Cardiac fibroblast (primary cell): ENCODE measurements around the gene TMEFF2.
"Not testable (repeated sequence)": the region's sequence is repeated elsewhere in the genome, so short reads cannot be mapped to it uniquely, and the experiment has no call there.

Source experiments
- DNase-seq, 2 donors: peaks; one replicate each; pipeline versions ENCODE4 v3.0.0 to v3.0.0-alpha.2; 2010; ENCODE audit warnings: low read depth in 2 of 2
- H3K4me3 ChIP-seq, 2 donors: replicated peaks in 1 of 2; 1 replicate in 1 of 2; 2 replicates in 1 of 2; pipeline ENCODE4 v1.5.1; 2011; ENCODE audit warnings: low read depth in 2 of 2, low read length in 2 of 2, mild to moderate bottlenecking in 2 of 2, moderate library complexity in 1 of 2
- TF ChIP-seq, protein P1 (sequence below): IDR thresholded peaks from one replicate; pipeline ENCODE4 v1.5.1; 2011; ENCODE audit warnings: low read depth, mild to moderate bottlenecking, low read length, inconsistent platforms

Gene TMEFF2

DNA sequence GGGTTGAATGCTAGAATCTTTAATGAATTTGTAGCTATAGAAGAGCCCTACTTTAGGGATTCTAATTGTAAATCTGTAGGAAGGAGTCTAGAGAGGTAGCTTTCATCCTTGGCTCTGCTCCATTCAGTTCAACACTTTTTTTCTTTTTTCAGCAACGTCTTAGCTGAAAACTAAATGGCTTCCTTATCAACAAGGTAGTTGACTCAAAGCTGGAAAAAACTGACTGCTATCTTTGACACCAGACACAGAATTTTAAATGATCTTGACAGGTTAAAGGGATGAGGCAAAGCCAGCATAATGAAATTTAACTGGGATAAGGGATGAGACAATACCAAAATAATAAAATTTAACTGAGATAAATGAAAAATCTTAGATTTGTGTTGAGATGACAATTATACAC, 54.9 kb downstream of the TMEFF2 start:
- TF ChIP-seq, protein P1, sequence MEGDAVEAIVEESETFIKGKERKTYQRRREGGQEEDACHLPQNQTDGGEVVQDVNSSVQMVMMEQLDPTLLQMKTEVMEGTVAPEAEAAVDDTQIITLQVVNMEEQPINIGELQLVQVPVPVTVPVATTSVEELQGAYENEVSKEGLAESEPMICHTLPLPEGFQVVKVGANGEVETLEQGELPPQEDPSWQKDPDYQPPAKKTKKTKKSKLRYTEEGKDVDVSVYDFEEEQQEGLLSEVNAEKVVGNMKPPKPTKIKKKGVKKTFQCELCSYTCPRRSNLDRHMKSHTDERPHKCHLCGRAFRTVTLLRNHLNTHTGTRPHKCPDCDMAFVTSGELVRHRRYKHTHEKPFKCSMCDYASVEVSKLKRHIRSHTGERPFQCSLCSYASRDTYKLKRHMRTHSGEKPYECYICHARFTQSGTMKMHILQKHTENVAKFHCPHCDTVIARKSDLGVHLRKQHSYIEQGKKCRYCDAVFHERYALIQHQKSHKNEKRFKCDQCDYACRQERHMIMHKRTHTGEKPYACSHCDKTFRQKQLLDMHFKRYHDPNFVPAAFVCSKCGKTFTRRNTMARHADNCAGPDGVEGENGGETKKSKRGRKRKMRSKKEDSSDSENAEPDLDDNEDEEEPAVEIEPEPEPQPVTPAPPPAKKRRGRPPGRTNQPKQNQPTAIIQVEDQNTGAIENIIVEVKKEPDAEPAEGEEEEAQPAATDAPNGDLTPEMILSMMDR: no peak
- no peak for DNase-seq
- no peak overlapping the region for H3K4me3 ChIP-seq

DNA sequence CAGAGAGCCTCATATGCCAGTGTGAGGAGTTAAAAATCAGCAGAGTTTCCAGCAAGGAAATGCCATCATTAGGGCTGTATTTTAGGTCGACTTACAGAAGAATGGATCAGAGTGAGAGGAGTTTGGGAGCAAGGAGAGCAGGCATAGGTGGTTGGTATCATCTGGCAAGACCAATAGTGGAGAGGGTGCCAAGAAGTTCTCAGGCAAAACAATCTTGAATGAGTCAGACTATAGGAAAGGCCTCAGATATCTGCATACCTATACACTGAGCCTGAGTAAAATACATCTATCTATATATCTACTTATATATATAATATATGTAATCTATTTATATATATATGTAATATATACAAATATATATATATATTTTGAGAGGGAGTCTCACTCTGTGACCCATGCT, 57.3 kb downstream of the TMEFF2 start:
- TF ChIP-seq, protein P1: no peak
- no peak for DNase-seq
- no peak overlapping the region for H3K4me3 ChIP-seq

DNA sequence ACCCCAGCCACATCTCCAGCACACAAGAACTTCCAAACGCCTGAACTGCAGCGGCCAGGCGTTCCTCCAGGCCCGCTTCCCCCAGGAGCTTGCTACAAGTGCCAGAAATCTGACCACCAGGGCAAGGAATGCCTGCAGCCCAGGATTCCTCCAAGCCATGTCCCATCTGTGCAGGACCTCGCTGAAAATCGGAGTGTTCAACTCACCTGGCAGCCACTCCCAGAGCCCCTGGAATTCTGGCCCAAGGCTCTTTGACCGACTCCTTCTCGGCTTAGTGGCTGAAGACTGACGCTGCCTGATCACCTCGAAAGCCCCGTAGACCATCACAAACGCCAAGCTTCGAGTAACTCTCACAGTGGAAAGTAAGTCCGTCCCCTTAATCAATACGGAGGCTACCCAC, 62.1 kb downstream of the TMEFF2 start:
- DNase-seq, H3K4me3 ChIP-seq: not testable (repeated sequence)

DNA sequence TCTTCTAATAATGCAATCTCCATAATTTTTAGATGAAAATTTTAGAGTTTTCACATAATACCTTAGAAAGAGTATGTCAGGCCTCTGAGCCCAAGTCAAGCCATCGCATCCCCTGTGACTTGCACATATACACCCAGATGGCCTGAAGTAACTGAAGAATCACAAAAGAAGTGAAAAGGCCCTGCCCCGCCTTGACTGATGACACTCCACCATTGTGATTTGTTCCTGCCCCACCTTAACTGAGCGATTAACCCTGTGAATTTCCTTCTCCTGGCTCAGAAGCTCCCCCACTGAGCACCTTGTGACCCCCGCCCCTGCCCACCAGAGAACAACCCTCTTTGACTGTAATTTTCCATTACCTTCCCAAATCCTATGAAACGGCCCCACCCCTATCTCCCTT, 64.4 kb downstream of the TMEFF2 start:
- not testable (repeated sequence) for DNase-seq, H3K4me3 ChIP-seq

DNA sequence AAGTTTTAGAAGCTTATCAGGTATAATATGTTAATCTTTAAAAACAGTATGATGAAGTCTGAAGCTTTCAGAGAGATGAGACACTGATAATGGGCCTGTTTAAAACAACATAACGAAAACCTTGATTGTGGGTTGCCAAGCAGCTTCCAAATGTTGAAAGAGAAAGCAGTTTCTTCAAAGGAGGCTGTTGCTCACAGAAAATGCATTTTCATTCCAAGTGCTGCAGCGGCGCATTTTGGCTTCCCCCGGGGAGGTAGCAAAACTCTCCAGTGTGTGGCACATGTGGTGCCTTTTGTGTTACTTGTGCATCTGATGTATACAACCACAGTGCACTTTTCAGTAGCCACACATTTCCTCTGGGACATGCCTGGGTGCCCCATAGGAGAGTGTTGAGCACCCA, 66.1 kb downstream of the TMEFF2 start:
- H3K4me3 ChIP-seq: no peak overlapping the region
- peak in 1 of 2 donors; percentile 15 for DNase-seq
- TF ChIP-seq, protein P1: no peak

DNA sequence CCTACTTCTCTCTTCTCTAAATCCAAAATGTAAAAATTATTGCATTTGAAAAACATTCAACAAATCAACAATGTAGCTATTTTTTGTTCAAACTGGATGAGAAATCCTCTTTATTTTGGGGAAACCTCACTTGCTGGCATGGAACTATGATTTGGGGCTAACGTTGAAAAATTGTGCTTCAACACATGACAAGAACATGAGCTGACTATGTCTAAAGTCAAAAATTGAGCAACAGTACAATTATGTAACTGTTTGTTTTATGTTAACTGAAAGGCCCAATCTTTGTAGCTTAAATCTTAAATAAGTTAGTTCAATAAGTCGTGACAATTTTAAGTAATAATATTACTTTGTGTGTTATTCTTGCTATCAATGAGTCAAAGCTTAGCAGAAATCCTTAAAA, 67.3 kb downstream of the TMEFF2 start:
- DNase-seq: peak in 1 of 2 donors; percentile 15
- H3K4me3 ChIP-seq: no peak overlapping the region
- TF ChIP-seq, protein P1: no peak

DNA sequence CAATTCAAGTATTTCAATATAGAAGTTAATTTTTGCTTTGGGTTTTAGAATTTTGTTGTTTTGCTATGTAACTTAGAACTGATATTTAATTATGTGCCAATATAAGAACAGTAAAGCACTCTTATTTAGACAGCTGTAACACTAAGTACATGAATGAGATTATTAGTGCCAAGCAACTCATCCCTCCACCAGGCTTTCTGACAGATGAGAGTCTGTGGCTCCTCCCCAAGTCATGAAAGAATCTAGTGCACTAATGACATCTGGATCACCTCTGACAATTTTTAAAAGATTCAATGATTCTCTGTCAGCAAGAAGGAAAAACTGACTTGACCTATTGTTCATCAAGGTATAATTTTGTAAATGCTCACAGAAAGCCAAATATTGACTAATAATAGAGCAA, 67.8 kb downstream of the TMEFF2 start:
- H3K4me3 ChIP-seq: no peak overlapping the region
- no peak for DNase-seq
- TF ChIP-seq, protein P1: no peak

DNA sequence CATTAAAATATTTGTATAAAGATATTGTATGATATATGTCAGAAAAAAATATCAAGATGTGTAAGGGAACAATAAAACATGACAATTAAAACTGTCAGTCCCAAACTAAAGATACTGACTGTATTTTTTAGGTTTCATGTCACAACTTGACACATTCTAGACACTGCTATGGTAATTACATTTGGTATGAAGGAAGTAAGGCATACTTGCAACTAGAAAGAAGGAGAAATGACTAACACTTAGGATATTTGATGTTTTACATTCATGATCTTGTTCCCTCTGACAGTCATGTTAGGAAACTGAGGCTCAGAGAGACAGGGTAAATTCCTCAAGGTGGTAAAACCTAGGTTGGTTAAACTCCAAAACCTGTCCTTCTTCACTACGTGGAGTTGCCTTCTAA, 68.3 kb downstream of the TMEFF2 start:
- no peak for DNase-seq
- no peak overlapping the region for H3K4me3 ChIP-seq
- TF ChIP-seq, protein P1: no peak
